OCI-LY7 (cell line): ENCODE results near the gene TARDBP. TPM values are rescaled to one million over a fixed set of nuclear protein-coding genes. Genes with fewer than 3 reads are reported as not detected.

Source experiments
- BruUV-seq: library from RNA; stranded (reverse); fragments of 400-500 nt; replicated peaks from 2 replicates; lab custom pipeline; 2021; lab: Mats Ljungman, UMichigan
- CTCF ChIA-PET: fragments of 300-600 bp; sonication (Branson Sonifier 250); formaldehyde crosslinking; loops from one replicate; lab custom pipeline; 2022; ENCODE audit warnings: antibody characterized with exemption; ENCODE audit not compliant: unreplicated experiment; lab: Charles Lee
- POLR2A ChIA-PET: fragments of 300-600 bp; sonication (Branson Sonifier 250); formaldehyde crosslinking; loops from one replicate; lab custom pipeline; 2022; ENCODE audit warnings: antibody characterized with exemption; lab: Charles Lee
- DNase-seq: peaks from one replicate; pipeline ENCODE4 v3.0.0-alpha.2; 2015; ENCODE audit warnings: low spot score
- H2AFZ ChIP-seq: fragments of 200-600 bp; sonication (generic), shearing (Covaris generic); 2 replicates; pipeline ENCODE4 v1.6.1; 2014; ENCODE audit warnings: mild to moderate bottlenecking, antibody characterized with exemption, low read length, moderate library complexity
- H3K27ac ChIP-seq: fragments of 200-600 bp; sonication (generic); 2 replicates; pipeline ENCODE4 v1.5.1; 2014; ENCODE audit warnings: mixed run types, low read depth, mild to moderate bottlenecking, moderate library complexity, low read length, inconsistent platforms; ENCODE audit not compliant: poor library complexity, severe bottlenecking
- H3K36me3 ChIP-seq: fragments of 200-600 bp; sonication (generic); 2 replicates; pipeline ENCODE4 v1.6.1; 2014; ENCODE audit warnings: mild to moderate bottlenecking, antibody characterized with exemption, low read length, moderate library complexity, mixed read lengths; ENCODE audit not compliant: insufficient read depth
- H3K4me1 ChIP-seq: fragments of 200-600 bp; sonication (generic); 2 replicates; pipeline ENCODE4 v1.5.1; 2014; ENCODE audit warnings: mild to moderate bottlenecking, low read length; ENCODE audit not compliant: insufficient read depth, poor library complexity, severe bottlenecking
- H3K4me2 ChIP-seq: fragments of 200-600 bp; sonication (generic); 2 replicates; pipeline ENCODE4 v1.6.1; 2014; ENCODE audit warnings: mild to moderate bottlenecking, low read length
- H3K4me3 ChIP-seq: fragments of 200-600 bp; sonication (generic); 2 replicates; pipeline ENCODE4 v1.5.1; 2014; ENCODE audit warnings: mild to moderate bottlenecking, low read depth, low read length; ENCODE audit not compliant: poor library complexity, severe bottlenecking
- H3K79me2 ChIP-seq: fragments of 200-600 bp; sonication (generic); 2 replicates; pipeline ENCODE4 v1.6.1; 2016; ENCODE audit warnings: low read depth, mild to moderate bottlenecking, low read length, moderate library complexity, mixed read lengths; ENCODE audit not compliant: insufficient read depth
- H3K9me2 ChIP-seq: fragments of 200-600 bp; sonication (generic); 2 replicates; pipeline ENCODE4 v1.6.1; 2016; ENCODE audit warnings: mild to moderate bottlenecking, low read length, mixed read lengths; ENCODE audit not compliant: insufficient read depth
- H3K9me3 ChIP-seq: fragments of 200-600 bp; sonication (generic); 2 replicates; pipeline ENCODE4 v1.6.1; 2014; ENCODE audit warnings: mild to moderate bottlenecking, mixed run types, low read length, mixed read lengths
- H4K20me1 ChIP-seq: fragments of 200-600 bp; sonication (generic); 2 replicates; pipeline ENCODE4 v1.6.1; 2014; ENCODE audit warnings: mild to moderate bottlenecking, antibody characterized with exemption, low read length, moderate library complexity, mixed read lengths; ENCODE audit not compliant: insufficient read depth
- CTCF ChIP-seq: fragments of 200-600 bp; sonication (generic); conservative IDR thresholded peaks from 2 replicates; pipeline ENCODE4 v1.5.1; 2014; ENCODE audit warnings: mild to moderate bottlenecking, antibody characterized with exemption, low read length, moderate library complexity, mixed read lengths
- EZH2phosphoT487 ChIP-seq: fragments of 200-600 bp; sonication (generic); IDR thresholded peaks from 2 replicates; pipeline ENCODE4 v1.6.1; 2018; ENCODE audit warnings: low read depth, borderline replicate concordance, mild to moderate bottlenecking, mixed run types, antibody characterized with exemption, low read length, moderate library complexity, mixed read lengths
- intact Hi-C: fragments of 100-400 bp; cut with micrococcal nuclease; formaldehyde crosslinking; loops from one replicate; pipeline ENCODE4 v1.10.0; 2022; ENCODE audit not compliant: unreplicated experiment
- total RNA-seq, 2 experiments: library from RNA; depleted of rRNA in 1 of 2; stranded (reverse); fragments of >200 nt in 1 of 2; shearing (Covaris generic) in 1 of 2; gene quantifications; 2 replicates each; pipeline ENCODE4 v1.2.3, GENCODE V29; 2014 to 2022

TARDBP gene
- total RNA-seq, 2 experiments from 2014 or later = 145 to 277 TPM

GRCh38 chr1:10975567-10976326 lies 36.7 kb upstream of the TARDBP start:
- ChIA-PET POLR2A (no interaction called here), CTCF (no interaction called here)
- H3K4me3 ChIP-seq = no peak overlapping the region
- no peak for DNase-seq
- intact Hi-C loops = no loop called here
- no peaks in the 10 kb centered on the region for H3K79me2 ChIP-seq
- no peak overlapping the region for H3K27ac ChIP-seq
- H3K9me3 ChIP-seq = no peaks in the 10 kb centered on the region
- H3K36me3 ChIP-seq = no peaks in the 10 kb centered on the region
- no peak overlapping the region for H2AFZ ChIP-seq
- H4K20me1 ChIP-seq = no peaks in the 10 kb centered on the region
- no peak overlapping the region for H3K4me2 ChIP-seq
- TF ChIP-seq EZH2phosphoT487 (no peak), CTCF (no peak)
- no TSS peak for BruUV-seq
- no peaks in the 10 kb centered on the region for H3K9me2 ChIP-seq
- H3K4me1 ChIP-seq = no peaks in the 10 kb centered on the region

GRCh38 chr1:10978719-10979118 lies 33.7 kb upstream of the TARDBP start:
- Histone ChIP-seq H3K4me3 (no peak overlapping the region), H3K9me3 (no peaks in the 10 kb centered on the region), H3K4me1 (no peaks in the 10 kb centered on the region), H4K20me1 (no peaks in the 10 kb centered on the region), H3K36me3 (no peaks in the 10 kb centered on the region), H3K79me2 (no peaks in the 10 kb centered on the region), H3K4me2 (no peak overlapping the region), H3K27ac (no peak overlapping the region), H2AFZ (no peak overlapping the region), H3K9me2 (no peaks in the 10 kb centered on the region)
- TF ChIP-seq EZH2phosphoT487 (no peak), CTCF (no peak)
- intact Hi-C loops = no loop called here
- CTCF ChIA-PET = no interaction called here
- no TSS peak for BruUV-seq
- POLR2A ChIA-PET = no interaction called here
- no peak for DNase-seq

- TF ChIP-seq CTCF (no peak), EZH2phosphoT487 (no peak)
- H3K4me3 ChIP-seq = no peak overlapping the region
- ChIA-PET CTCF (no interaction called here), POLR2A (no interaction called here)
- H3K27ac ChIP-seq = no peak overlapping the region
- no peaks in the 10 kb centered on the region for H3K9me3 ChIP-seq
- no peaks in the 10 kb centered on the region for H3K9me2 ChIP-seq
- no peak overlapping the region for H2AFZ ChIP-seq
- H4K20me1 ChIP-seq = no peaks in the 10 kb centered on the region
- no peaks in the 10 kb centered on the region for H3K4me1 ChIP-seq
- intact Hi-C loops = no loop called here
- H3K4me2 ChIP-seq = no peak overlapping the region
- no peaks in the 10 kb centered on the region for H3K36me3 ChIP-seq
- BruUV-seq = no TSS peak
- no peak for DNase-seq
- no peaks in the 10 kb centered on the region for H3K79me2 ChIP-seq
Measured at GRCh38 chr1:10979483-10979920, 33.0 kb upstream of the TARDBP start.
